ENCODE data around the gene RYR2.

Gene RYR2

DNA sequence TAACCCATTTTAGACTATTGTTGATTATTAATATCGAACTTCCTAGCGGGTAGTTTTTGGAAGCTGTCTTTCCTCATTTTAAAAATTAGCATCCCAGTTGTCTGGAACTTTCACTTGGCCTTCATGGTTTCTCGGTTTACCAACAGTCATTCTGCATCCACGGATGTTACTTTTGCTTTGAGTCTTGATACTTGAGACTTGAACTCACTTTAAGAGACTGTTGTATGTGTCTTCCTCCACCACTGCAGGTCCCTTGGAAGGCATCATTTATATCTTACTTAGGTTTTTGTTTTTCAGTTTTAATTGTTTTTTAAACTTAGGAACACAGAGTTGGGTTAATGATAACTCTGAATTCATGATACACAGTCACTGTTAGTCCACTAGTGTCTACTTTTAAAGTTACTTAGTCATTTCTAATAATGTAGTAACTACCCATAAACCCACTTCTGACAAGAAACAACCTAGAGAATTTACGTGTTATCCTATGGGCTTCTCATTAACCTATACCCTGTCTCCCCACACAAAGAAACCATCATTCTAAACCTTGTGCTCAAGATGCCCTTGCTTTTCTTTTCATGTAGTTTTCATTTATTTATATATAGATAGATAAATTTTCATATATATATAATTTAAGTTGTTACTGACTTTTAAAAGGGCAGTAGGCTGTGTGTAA, 696.1 kb downstream of the RYR2 start:
- DNase-seq (ENCODE audit: low spot score) = no peak

DNA sequence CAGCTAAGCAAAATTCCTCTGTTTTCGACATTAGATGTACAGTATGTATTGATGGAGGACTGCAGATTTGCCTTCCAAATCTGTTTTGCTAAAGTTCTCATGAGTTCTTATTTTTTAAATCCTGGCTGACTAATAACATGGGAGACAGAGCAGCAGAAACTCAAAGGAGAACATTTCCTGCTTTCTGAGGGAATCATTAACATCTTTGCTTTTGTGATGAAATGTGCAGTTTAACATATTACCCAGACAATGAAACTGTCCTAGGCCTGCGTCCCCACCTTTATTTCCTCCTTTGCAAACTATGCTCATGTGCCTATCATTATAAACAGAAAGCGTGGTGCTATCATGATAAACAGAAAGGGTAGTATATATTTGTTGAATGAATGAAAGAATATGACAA, 698.9 kb downstream of the RYR2 start:
- DNase-seq (ENCODE audit: low spot score) = no peak

DNA sequence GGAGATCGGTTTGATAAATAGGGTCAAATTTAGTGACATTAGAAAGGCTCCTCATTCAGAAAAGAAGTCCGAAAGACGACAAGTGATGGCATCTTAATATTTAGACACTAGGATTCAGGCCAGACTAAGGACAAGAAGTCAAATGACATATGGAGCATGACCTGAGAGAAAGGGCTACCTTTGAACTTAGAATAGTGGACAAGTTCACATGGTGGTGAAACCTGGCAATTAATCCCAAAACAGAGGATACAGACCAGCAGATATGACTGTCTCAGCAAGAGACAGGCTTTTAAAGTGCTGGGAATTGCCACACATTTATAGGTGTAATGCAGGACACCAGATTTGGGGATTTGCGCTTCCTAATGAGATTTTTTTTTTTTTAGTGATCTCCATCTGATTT, 703.6 kb downstream of the RYR2 start:
- DNase-seq (ENCODE audit: low spot score) = no peak

DNA sequence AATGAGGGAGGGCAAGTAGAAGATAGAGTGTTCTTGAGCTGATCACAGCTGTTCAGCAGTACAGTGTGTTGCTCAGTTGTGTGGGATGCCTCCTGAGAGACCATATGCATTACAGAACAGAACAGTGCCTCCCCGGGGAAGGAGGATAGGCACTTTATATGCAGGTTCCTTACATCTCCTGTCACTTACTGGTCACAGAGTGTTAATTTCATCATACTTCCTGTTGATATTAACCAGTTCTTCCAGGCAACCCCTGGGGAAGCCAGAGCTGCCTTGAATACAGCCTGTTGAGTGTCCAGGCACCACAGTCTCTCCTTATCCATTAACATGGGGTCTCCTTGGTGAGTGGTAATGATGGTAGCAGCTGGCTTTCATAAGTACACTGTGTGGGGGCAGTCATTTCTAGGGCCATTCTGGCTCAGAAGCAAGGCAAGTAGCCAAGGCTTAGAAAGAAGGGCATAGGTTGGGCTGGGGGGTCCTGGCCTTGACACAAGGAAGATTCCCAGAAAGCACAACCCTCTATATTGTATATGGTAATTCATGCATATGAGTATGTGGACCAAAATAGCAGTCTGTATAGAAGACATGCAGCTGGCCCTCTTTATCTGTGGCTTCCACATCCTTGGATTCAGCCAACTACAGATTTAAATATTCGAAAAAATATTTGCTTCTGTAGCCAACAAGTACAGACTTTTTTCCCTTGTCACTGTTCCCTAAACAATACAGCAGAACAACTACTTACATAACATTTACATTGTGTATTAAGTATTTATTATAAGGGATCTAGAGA, 706.4 kb downstream of the RYR2 start:
- no peak for DNase-seq (ENCODE audit: low spot score)

DNA sequence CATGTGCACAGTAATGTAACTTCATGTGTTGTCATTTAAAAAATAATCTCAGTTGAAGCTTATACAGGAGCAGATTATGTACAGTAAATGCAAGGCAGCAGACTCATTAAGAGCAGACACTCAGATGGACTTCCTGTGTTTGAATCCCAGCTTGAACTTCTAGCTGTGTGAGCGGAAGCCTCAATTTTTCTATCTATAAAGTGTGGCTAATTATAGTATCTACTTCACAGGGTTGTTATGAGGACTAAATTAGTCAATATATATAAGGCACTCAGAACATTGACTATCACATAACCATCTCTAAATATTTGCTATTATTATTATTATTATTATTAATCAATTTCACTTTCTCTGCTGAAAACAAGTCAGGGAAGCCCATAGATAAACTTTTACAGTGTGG, 707.1 kb downstream of the RYR2 start:
- no peak for DNase-seq (ENCODE audit: low spot score)

DNA sequence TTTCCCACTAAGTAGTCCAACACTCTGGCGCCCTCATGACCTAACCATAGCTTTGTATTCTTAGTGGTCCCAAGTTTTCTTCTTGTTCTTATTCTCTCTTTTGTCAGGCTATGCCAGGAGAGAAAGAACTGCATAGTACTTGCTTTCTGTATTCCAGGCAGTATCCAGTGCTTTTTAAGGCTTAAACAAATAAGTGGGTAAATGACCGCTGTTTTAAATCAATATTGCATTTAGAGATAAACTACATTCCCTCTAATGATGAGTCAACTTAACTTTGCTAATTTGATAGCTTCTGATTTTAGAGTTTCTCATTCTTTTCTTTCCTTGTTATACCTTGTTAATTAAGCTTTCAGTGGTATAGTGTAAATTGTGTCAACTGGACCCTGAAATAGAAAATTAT, 709.1 kb downstream of the RYR2 start:
- DNase-seq (ENCODE audit: low spot score) = no peak

DNA sequence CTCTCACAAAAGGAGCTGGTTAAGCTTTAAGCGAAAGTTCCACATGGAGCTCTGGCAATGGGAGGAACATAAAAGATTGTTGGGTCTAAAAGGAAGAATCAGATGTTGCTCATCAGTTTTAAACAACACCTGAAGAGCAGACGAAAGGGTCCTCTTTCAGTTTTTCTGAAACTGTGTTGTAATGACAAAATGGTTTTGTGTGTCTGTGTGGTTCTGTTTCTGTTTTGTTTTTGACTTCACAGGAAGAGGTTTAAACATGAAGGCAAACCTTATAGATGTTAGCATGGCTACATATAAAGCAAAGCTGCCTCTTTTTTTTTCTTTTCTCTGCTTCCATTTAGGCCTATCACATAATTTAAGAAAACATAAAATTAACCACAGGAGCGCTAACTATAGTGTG, 712.6 kb downstream of the RYR2 start:
- no peak for DNase-seq (ENCODE audit: low spot score)

DNA sequence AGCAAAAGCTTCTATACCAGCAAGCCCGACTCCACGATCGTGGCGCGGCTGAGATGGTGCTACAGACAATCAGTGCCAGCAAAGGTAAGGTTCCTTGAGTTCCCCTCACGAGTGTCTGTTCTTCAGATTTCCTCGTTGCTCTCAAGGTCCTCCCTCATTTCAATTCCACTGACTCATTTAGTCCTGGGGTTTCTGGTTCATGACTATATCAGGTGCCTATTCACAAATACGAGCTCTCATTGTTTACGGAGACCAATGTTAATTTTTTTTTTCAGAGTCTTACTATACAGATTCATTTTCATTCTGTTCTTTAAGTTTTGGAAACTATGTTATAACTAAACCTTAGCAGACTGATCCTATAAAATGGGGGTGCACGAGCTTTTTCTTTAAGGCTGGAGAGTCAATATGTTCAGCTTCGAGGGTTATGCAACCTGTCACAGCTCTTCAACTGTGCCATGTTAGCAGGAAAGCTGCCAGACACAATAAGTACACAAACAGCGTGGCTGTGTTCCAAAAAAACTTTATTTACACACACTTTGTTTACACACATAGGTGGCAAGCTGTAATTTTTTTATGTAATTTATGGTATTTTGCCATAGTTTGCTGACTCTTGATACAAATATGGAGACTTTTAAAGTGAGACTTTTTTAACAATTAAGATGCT, 714.5 kb downstream of the RYR2 start:
- no peak for DNase-seq (ENCODE audit: low spot score)

DNA sequence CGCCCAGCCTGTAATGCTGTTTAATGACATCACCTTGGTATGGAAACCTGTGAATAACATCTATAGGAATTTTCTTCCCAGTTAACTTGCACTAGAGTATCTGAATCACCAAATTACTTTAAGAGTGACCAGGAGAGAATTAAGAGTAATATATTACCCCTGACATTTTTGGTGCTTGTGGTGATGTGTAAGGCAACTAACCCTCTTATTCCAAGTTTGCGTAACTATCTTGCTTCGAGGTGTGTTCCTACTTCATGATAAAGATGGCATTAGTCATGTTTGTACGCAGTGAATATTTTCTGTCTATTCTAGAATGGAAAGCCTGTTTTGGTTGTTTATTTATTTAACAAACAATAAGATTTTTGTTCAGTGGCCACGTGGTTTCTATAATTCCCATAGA, 717.4 kb downstream of the RYR2 start:
- DNase-seq (ENCODE audit: low spot score) = no peak

DNA sequence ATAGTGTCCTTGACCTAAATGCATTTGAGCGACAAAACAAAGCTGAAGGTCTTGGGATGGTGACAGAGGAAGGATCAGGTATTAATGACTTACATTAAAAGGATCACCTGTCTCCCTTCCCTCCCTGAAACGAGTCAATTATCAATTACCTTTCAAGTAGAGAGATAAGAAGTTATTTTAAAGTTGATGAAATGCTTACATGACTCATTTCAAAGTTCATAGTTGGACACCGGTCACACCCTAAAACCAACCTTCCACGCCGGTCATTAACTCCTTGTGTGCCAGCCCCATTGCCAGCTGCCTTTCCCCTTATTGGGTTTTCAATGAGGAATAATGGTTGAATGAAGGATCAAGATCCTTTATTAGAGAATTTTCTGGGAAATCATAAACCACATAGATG, 719.0 kb downstream of the RYR2 start:
- DNase-seq (ENCODE audit: low spot score) = no peak

DNA sequence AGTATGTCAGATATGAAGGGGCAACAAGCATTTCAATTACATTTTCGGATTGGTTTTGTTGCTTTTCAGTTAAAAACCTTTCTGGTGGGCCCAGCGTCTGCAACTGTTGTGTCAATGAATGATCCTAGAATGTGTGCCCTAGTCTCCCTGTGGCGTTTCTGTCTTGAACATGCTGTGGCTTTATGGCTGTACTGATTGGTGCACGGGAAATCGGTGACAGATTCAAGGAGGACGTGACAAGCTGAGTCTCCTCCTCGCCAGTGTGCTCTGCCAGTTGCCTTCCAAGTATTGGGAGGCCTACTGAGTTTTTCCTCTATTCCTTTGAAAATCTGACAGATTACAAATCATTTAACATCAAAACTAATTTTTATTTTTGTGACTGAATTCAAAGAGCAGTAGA, 721.2 kb downstream of the RYR2 start:
- no peak for DNase-seq (ENCODE audit: low spot score)

DNA sequence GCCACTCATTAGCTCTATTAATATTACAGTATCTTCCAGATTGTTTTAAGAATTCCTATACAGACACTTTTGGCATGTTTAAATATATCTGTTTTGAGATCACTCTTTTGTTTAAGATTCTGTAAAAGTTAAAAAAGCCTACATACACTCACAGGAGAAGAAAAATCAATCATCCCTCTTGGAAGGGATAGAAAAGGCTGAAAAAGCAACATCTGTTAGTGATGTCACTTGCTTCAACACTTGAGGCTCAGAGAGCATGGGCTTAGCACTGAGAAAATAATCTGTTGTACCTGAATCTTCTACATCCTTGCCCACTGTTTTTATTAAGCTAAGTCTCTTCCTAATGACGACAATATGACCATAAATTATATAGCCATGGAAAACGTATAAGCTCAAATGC, 721.8 kb downstream of the RYR2 start:
- no peak for DNase-seq (ENCODE audit: low spot score)

DNA sequence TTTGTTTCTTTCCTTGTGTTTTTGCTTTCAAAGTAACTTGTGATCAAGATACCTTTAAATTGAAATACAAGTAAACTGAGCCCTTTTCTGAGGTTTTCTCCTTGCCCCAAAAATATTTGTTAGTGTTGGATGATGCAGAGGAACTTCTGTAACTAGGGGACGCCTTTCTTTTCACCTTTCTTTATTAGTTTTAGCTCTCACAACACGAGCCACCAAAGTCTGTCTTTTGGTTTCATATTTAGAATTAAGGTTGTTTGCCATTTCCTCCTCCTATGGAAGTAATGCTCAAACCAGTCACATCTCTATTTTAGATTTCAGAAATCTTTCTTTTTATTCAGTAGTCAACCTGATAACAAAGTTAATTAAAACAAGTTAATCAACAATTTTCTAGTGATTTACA, 727.9 kb downstream of the RYR2 start:
- no peak for DNase-seq (ENCODE audit: low spot score)

DNA sequence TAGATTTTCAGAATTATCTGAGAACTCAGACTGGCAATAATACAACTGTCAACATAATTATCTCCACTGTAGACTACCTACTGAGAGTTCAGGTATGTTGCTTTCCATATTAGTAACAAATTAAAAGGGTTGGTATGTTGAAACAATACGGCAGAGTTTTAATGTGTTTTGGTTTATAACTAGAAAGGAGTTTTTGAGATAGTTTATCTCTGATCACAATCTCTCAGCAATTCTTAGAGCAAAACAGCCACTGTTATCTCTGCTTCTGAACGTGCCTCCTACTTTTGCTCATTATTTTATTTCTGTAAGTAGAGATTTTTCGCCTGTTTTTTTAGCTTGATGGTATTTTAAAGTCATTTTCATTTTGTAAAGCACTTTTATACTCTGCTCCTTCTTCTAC, 730.0 kb downstream of the RYR2 start:
- DNase-seq (ENCODE audit: low spot score) = no peak

DNA sequence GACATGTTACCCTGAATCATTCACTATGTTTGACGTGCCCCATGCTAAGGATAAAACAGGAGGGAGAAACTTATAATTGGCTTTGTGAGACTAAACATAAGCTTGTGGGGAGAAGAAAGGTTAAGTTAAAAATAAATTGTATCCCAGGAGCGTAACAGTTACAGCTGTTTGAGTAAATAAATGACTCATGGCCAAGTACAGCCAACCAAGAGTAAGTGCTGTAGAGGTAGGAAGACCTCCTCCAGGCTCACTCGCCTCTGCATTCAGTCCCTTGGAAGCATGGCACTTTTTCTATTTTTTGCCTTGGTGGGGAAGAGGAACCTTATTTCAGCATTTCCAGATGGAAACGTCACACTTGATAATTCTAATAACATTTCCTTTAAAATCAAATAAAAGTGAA, 732.3 kb downstream of the RYR2 start:
- no peak for DNase-seq (ENCODE audit: low spot score)

DNA sequence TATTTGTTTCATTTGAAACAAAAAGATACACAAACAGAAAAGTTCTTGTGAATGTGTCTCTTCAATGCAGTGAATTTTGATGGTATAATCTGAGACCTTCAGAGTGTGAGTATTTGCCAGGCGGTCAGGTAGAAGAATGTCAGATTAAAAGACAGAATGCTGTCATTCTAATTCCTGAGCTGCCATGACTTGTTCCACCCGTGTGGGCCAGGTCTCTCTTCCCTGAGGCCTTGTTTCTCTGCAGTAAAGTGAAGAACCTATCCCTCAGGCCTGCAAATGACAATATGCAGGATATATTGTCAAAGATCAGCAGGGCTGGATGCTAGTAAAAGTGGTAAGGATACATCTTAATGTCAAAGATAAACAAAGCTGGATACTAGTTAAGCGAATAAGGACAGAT, 737.4 kb downstream of the RYR2 start:
- DNase-seq (ENCODE audit: low spot score) = no peak

DNA sequence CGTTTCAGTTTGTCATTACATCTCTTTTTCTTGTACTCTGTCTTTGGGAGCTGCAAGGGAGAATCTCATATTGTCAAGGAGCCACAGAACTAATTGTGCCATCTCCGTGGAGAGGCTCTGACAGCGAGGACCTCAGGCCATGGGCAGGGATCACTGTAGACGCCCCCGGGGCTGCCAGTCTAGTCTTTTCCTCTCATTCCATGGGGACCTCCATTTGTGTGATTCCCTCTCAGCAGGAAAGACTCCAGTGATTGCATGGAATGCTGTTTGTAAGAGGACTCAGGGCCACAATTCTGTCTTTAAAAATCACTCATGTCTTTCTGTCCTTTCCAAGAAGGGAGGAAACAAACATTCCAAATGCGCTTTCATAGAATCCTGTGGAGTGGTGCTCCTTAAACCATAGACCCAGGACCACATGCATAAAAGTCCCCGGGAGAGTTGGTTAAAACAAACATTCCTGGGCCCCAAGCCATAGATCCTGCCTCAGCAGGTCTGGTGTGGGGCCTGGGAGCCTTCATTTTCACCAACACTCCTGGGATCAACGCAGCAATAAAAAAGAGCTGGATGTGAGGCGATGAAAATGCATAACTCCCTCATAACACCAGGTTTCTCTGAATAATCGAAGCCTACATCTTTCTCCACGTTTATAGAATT, 744.2 kb downstream of the RYR2 start:
- DNase-seq (ENCODE audit: low spot score) = no peak

DNA sequence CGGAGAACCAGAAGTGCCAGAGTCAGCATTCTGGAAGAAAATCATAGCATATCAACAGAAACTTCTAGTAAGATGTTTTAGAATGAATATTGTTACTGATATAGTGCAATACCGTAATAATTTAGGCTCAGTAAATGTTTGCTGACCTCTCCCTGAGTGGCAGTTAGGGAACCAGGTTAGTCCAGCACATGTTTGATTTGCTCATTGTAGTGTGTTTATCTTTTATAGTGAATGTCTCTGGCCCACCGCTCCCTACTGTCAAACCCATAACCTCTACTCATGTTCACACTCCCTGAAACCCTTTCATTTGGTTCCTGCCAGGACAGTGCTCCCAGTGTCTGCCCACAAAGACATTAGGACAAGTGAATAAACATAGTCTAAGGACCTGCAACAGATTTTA, 746.1 kb downstream of the RYR2 start:
- DNase-seq (ENCODE audit: low spot score) = no peak

DNA sequence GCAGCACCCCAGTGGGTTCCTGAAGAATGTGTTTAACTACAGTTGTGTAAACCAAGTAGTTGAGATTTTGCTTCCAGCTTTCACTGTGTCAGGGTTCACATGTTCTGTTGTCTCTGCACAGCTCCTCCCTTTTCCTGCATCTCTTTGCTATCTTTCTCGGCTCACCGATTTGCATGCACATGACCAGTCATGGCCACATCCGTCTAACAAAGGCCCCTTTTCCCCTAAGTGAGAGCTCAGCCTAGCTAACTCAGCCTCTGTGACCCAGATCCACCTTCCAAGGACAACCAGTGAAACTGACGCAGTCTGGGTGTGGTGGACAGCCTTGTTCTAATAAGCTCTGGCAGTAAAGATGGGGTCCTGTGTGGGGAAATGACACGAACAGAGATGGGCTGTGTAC, 747.6 kb downstream of the RYR2 start:
- no peak for DNase-seq (ENCODE audit: low spot score)

DNA sequence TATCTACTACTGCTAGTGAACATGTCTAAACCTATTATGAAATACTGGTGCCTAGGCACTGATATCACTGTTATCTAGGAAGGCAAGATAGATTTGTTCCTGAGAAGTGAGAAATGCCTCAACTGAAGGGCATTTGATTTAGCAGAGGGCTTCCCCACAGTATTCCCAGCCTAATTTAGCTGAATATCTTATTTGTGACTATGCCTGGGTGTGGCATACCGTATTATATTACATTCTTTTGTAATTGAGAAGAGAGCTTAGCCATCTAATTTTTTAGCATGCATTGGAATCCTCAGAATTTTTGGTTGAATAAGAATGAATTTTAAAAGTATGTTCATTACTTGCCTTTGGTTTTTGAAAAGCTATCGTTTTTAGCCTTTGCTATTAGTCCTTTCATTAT, 749.6 kb downstream of the RYR2 start:
- no peak for DNase-seq (ENCODE audit: low spot score)

DNA sequence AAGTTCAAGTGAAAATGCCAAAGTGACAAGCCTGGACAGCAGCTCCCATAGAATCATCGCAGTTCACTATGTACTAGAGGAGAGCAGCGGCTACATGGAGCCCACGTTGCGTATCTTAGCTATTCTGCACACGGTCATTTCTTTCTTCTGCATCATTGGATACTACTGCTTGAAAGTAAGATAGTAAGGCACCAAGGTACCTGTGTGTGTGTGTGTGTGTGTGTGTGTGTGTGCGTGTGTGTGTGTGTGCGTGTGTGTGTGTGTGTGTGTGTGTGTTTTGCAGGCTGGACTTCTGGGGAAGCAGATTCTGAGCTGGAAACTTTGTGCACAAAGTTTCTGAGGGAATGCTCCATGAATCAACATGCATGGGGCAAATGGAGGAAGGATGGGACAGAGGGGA, 750.2 kb downstream of the RYR2 start:
- DNase-seq (ENCODE audit: low spot score) = no peak

DNA sequence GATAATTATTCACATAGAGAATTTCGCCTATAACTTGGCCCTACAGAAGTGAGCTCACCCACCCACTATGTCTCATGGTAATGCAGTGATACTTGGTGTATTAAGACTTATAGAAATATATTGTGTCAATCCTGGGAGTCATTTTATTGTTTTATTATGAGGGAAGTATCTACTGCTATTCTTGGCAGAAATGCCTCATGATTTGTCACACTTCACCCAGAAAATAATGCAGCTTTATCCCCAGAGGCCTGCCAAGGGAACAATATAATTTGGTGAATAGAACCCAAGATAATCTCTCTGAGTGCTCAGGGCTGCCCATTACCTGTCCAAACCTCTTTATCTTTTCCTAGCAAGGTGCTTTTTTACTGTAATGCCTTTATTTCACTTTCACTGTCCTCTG, 750.7 kb downstream of the RYR2 start:
- no peak for DNase-seq (ENCODE audit: low spot score)

DNA sequence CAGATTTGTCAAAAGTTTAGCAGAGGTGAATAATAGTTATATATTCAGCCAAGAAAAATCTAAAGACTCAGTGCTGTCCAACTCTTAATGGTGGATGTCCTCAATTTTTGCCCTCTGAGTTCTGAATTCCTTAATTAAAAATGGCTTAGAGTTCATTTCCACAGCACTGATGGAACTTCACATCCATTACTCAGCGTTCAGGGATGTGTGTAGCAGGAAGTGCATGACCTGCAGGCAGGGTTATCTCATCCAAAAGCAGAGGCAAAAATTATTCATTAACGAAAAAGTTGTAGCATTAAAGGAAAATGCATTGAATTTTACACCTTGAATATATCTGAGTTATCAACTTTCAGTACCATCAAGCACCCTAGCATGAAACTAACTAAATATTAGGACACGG, 752.1 kb downstream of the RYR2 start:
- no peak for DNase-seq (ENCODE audit: low spot score)
